Activated T-cell treated with anti-CD3 and anti-CD28 coated beads, Interleukin-2, amount 50 U/mL, for 4 hours (primary cell): ENCODE data around the gene VTI1A. TPM values are rescaled to one million over a fixed set of nuclear protein-coding genes. Genes with fewer than 3 reads are reported as not detected.
"Not testable (repeated sequence)": the region's sequence is repeated elsewhere in the genome, so short reads cannot be mapped to it uniquely, and the experiment has no call there.

Source experiments
- ATAC-seq, 2 donors: fragments of 200-7000 bp; cut with Tn5 transposase; one replicate each; pipeline ENCODE4 v1.10.0; 2021
- DNase-seq: peaks from one replicate; pipeline ENCODE4 v3.0.0-alpha.2; 2020
- H3K27me3 Mint-ChIP-seq: one replicate; pipeline ENCODE4 v1.8.0; 2021; ENCODE audit warnings: low read depth, mixed read lengths
- H3K36me3 Mint-ChIP-seq: one replicate; pipeline ENCODE4 v1.8.0; 2022; ENCODE audit warnings: mixed read lengths; ENCODE audit not compliant: insufficient read depth
- H3K4me1 Mint-ChIP-seq: one replicate; pipeline ENCODE4 v1.8.0; 2021; ENCODE audit warnings: low read depth, mixed read lengths
- H3K4me3 Mint-ChIP-seq: one replicate; pipeline ENCODE4 v1.8.0; 2021; ENCODE audit warnings: mild to moderate bottlenecking, moderate library complexity, mixed read lengths
- H3K9me3 Mint-ChIP-seq: one replicate; pipeline ENCODE4 v1.8.0; 2021; ENCODE audit warnings: mixed read lengths
- total RNA-seq, 3 donors: library from RNA; stranded (reverse); gene quantifications; one replicate each; pipeline ENCODE4 v1.2.1, GENCODE V29; 2021

The VTI1A gene
- total RNA-seq, 3 donors from 2014 or later, result 39.2 to 43.8 (median 42.9) TPM

DNA sequence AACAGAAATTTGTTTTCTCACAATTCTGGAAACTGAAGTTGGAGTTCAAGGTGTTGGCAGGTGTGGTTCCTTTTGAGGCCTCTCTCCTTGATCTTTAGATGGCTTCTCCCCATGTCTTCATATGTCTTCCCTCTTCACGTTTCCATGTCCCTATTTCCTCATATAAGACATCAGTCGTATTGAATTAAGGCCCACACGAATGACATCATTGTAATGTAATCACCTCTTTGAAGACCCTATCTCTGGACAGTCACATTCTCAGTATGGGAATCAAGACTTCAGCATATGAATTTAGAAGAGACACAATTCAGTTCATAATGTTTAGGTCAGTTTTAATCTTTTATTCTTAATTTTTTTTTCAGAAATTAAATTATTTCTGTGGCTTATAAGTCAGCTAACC lies 19.8 kb downstream of the VTI1A start:
- no peaks in the 10 kb centered on the region for H3K27me3 Mint-ChIP-seq
- ATAC-seq (no peak), DNase-seq (no peak)
- no peaks in the 10 kb centered on the region for H3K9me3 Mint-ChIP-seq
- no peak overlapping the region for H3K4me3 Mint-ChIP-seq
- H3K36me3 Mint-ChIP-seq, result peaks cover 35% of the 10 kb centered on the region
- peaks cover 7% of the 10 kb centered on the region for H3K4me1 Mint-ChIP-seq

DNA sequence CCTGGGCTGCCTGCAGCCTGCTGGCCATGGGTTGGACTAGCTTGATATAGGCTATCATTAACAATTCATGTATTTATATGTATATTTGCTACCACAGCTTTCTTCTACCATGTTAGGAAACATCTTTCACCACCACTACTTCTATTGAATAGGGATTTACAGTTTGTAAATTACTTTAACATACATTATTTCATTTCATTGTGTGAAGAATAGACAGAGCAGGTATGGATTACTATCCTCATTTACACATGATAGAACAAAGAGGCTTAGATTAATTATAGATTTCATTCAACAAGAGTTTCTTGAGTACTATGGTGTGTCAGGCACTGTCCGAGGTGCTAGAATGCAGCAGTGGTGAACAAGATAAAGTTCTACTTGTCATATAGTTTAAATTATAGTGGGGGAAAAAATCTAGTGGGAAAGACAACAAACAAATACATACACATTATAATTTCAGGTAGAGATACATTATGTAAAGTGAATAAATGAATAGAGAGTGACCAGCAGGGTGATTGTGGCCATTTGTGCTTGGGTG lies 20.6 kb downstream of the VTI1A start:
- no peaks in the 10 kb centered on the region for H3K27me3 Mint-ChIP-seq
- ATAC-seq (no peak), DNase-seq (no peak)
- peaks cover 35% of the 10 kb centered on the region for H3K36me3 Mint-ChIP-seq
- H3K4me3 Mint-ChIP-seq, result no peak overlapping the region
- H3K9me3 Mint-ChIP-seq, result no peaks in the 10 kb centered on the region
- H3K4me1 Mint-ChIP-seq, result peaks cover 8% of the 10 kb centered on the region

DNA sequence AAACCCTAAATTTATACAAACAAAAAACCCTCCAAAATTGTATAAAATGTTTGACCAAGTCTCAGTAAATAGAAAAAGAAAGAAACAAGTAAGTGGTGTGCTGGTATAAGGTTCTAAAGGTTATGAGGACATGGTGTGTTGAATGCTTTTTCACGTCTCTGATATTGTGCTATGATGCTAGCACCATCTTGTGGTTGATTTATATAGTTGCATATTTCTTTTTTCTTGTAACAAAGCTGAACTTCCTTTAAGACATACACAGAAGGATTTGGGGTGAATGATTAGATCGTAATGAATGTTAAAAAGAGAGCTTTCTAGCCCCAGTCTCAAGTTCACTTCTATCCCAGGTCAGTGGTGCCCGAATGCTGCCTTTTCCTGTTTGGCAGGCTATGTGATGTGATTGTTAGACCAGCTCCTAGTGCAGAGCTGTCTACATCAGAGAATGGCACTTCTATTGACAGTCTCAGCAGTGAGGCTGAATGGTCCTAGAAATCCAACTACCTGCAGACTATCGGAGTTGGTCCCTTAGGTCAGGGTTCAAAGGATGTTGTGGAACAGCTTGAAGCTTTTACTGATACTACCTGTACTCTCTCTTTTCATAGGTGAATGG lies 25.0 kb downstream of the VTI1A start:
- H3K9me3 Mint-ChIP-seq, result no peaks in the 10 kb centered on the region

GRCh38 chr10:112475575-112476218 lies 28.7 kb downstream of the VTI1A start:
- no peaks in the 10 kb centered on the region for H3K27me3 Mint-ChIP-seq

More for the DNA sequence above, 25.0 kb downstream of the VTI1A start:
- Mint-ChIP-seq H3K36me3 (peaks cover 14% of the 10 kb centered on the region), H3K27me3 (no peaks in the 10 kb centered on the region), H3K4me3 (no peak overlapping the region), H3K4me1 (peaks cover 8% of the 10 kb centered on the region)
- ATAC-seq (peak in 1 of 2 donors; percentile 67), DNase-seq (no peak)

DNA sequence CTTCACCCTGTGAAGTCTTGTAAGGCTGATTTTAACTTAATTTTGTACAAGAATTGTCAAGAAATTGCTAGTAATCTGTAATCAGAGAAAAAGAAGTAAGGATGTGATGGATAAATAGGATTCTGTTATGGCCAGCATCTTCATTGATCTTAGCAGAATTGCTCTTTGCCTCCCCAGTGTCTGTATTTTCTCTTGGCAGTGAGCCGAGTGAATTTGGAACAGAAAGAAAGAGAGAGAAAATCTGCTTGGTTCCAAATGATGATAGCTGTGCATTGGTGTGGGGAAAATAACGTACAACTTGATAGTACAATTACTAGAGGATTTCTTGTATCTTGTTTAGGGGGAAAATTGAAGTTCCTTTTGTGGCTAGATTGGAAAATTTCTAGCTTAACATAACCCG lies 34.6 kb downstream of the VTI1A start:
- DNase-seq, result no peak
- H3K9me3 Mint-ChIP-seq, result no peaks in the 10 kb centered on the region
- no peak for ATAC-seq
- H3K4me1 Mint-ChIP-seq, result peaks cover 2% of the 10 kb centered on the region
- H3K36me3 Mint-ChIP-seq, result peaks cover 11% of the 10 kb centered on the region
- H3K27me3 Mint-ChIP-seq, result no peaks in the 10 kb centered on the region
- no peak overlapping the region for H3K4me3 Mint-ChIP-seq

More at GRCh38 chr10:112475575-112476218, 28.7 kb downstream of the VTI1A start:
- Mint-ChIP-seq H3K4me1 (peaks cover 10% of the 10 kb centered on the region), H3K36me3 (peaks cover 7% of the 10 kb centered on the region), H3K4me3 (no peak overlapping the region), H3K9me3 (no peaks in the 10 kb centered on the region)
- ATAC-seq, result no peak
- no peak for DNase-seq

- Mint-ChIP-seq H3K4me3 (no peak overlapping the region), H3K27me3 (no peaks in the 10 kb centered on the region), H3K4me1 (peaks cover 4% of the 10 kb centered on the region), H3K36me3 (peaks cover 12% of the 10 kb centered on the region), H3K9me3 (no peaks in the 10 kb centered on the region)
- DNase-seq (no peak), ATAC-seq (no peak)
Measured at GRCh38 chr10:112484399-112484798, 37.4 kb downstream of the VTI1A start.

- Mint-ChIP-seq H3K9me3 (no peaks in the 10 kb centered on the region), H3K4me1 (peaks cover 7% of the 10 kb centered on the region), H3K4me3 (no peak overlapping the region), H3K36me3 (peaks cover 5% of the 10 kb centered on the region), H3K27me3 (no peaks in the 10 kb centered on the region)
- ATAC-seq (no peak), DNase-seq (no peak)
Measured at GRCh38 chr10:112487964-112488363, 40.9 kb downstream of the VTI1A start.

DNA sequence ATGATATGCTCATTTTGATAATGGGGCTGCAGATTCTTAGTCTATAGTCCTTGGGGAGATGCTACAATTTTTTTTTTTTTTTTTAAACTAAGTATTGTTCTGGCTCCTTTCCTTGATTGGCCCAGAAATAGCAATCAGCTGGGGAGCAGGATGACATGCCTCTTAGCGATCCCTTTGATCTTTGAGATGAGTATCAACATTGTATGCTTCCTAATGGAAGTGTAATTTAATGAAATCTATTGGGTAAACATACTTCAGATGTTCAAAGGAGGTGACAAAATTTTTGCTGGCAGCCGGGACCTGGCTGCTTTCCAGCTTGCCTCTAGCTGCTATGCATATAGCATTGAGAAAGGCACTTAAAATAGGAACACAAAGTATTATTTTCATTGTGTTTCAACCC lies 43.5 kb downstream of the VTI1A start:
- no peaks in the 10 kb centered on the region for H3K27me3 Mint-ChIP-seq
- H3K4me1 Mint-ChIP-seq, result peaks cover 7% of the 10 kb centered on the region
- ATAC-seq, result no peak
- peaks cover 5% of the 10 kb centered on the region for H3K36me3 Mint-ChIP-seq
- no peak overlapping the region for H3K4me3 Mint-ChIP-seq
- no peaks in the 10 kb centered on the region for H3K9me3 Mint-ChIP-seq
- no peak for DNase-seq

- Mint-ChIP-seq H3K4me3 (no peak overlapping the region), H3K27me3 (no peaks in the 10 kb centered on the region), H3K9me3 (no peaks in the 10 kb centered on the region), H3K36me3 (peaks cover 2% of the 10 kb centered on the region), H3K4me1 (peaks cover 7% of the 10 kb centered on the region)
- ATAC-seq, result no peak
- DNase-seq, result no peak
Measured at GRCh38 chr10:112491144-112491543, 44.1 kb downstream of the VTI1A start.

GRCh38 chr10:112492736-112493135 lies 45.7 kb downstream of the VTI1A start:
- Mint-ChIP-seq H3K27me3 (no peaks in the 10 kb centered on the region), H3K9me3 (no peaks in the 10 kb centered on the region), H3K4me1 (peaks cover 11% of the 10 kb centered on the region), H3K36me3 (peaks cover 3% of the 10 kb centered on the region), H3K4me3 (no peak overlapping the region)
- ATAC-seq (no peak), DNase-seq (no peak)

- Mint-ChIP-seq H3K4me1 (peaks cover 8% of the 10 kb centered on the region), H3K4me3 (no peak overlapping the region), H3K27me3 (no peaks in the 10 kb centered on the region), H3K9me3 (no peaks in the 10 kb centered on the region), H3K36me3 (peaks cover 18% of the 10 kb centered on the region)
- DNase-seq (no peak), ATAC-seq (no peak)
Measured at GRCh38 chr10:112497347-112497950, 50.4 kb downstream of the VTI1A start.

DNA sequence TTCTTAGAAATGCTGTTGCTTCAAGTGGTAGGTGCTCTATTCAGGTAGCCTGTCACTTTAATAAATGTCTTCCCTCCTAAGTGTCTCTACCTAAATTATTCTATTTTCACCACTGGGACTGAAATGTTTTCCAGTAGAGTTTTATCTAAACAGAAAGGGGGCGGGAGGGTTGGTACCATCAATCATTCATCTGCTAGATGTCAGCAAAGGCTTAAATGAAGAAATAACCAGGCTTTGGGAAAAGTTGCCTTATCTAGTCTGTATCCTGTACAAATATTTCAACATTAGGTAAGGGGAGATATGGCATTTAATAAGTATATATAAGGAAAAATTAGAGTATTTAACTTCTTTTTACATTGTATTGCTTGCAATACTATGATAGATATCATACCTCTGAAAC lies 51.8 kb downstream of the VTI1A start:
- ATAC-seq (no peak), DNase-seq (no peak)
- Mint-ChIP-seq H3K27me3 (no peaks in the 10 kb centered on the region), H3K9me3 (no peaks in the 10 kb centered on the region), H3K4me3 (no peak overlapping the region), H3K4me1 (peaks cover 9% of the 10 kb centered on the region), H3K36me3 (peaks cover 20% of the 10 kb centered on the region)

- not testable (repeated sequence) for H3K4me3 Mint-ChIP-seq, H3K9me3 Mint-ChIP-seq, H3K4me1 Mint-ChIP-seq, H3K27me3 Mint-ChIP-seq, ATAC-seq, DNase-seq
- peaks cover 23% of the 10 kb centered on the region for H3K36me3 Mint-ChIP-seq
Measured at GRCh38 chr10:112499985-112500384, 53.0 kb downstream of the VTI1A start.

DNA sequence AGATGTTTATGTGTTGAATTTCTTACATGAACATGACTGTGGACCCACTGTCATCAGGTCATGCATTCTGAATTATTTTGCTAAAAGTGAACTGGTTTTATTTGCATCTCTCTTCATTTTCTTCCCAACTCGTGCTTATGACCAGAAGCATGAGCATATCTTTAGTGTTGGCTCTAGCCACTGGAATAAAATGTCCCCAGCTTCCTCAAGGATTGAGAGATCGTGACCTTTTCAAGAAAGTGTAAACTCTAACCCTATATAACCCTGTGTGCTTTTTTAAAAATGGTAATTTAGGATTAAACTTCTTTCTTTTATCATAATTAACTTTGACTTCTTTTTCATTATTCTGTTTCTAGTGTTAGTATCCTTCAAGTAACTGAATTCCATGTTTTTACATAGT lies 55.5 kb downstream of the VTI1A start:
- Mint-ChIP-seq H3K9me3 (no peaks in the 10 kb centered on the region), H3K36me3 (peaks cover 21% of the 10 kb centered on the region), H3K4me3 (no peak overlapping the region), H3K27me3 (no peaks in the 10 kb centered on the region), H3K4me1 (peaks cover 8% of the 10 kb centered on the region)
- ATAC-seq, result no peak
- no peak for DNase-seq

- Mint-ChIP-seq H3K9me3 (no peaks in the 10 kb centered on the region), H3K27me3 (no peaks in the 10 kb centered on the region), H3K36me3 (peaks cover 20% of the 10 kb centered on the region), H3K4me3 (no peak overlapping the region), H3K4me1 (peaks cover 7% of the 10 kb centered on the region)
- ATAC-seq (no peak), DNase-seq (no peak)
Measured at GRCh38 chr10:112503643-112504042, 56.6 kb downstream of the VTI1A start.
